GM23248 (cell line): Measurements from ENCODE around the gene RGL4. TPM values are rescaled to one million over a fixed set of nuclear protein-coding genes. Genes with fewer than 3 reads are reported as not detected.

Source experiments
- DNase-seq: peaks from one replicate; pipeline ENCODE4 v3.0.0-alpha.2; 2015
- H2AFZ ChIP-seq: fragments of 200-600 bp; sonication (generic); 2 replicates; pipeline ENCODE4 v1.6.1; 2016; ENCODE audit warnings: antibody characterized with exemption
- H3F3A ChIP-seq: fragments of 200-600 bp; sonication (generic); 2 replicates; pipeline ENCODE4 v1.6.1; 2016; ENCODE audit warnings: mild to moderate bottlenecking, antibody characterized with exemption, mixed run types; ENCODE audit not compliant: insufficient read depth
- H3K27ac ChIP-seq: fragments of 200-600 bp; sonication (generic); 2 replicates; pipeline ENCODE4 v1.5.1; 2016; ENCODE audit warnings: mild to moderate bottlenecking
- H3K27me3 ChIP-seq: fragments of 200-600 bp; sonication (generic); replicated peaks from 2 replicates; pipeline ENCODE4 v1.6.1; 2016; ENCODE audit warnings: mild to moderate bottlenecking; ENCODE audit not compliant: insufficient read depth
- H3K36me3 ChIP-seq: fragments of 200-600 bp; sonication (generic); 2 replicates; pipeline ENCODE4 v1.6.1; 2016; ENCODE audit warnings: low read depth, mild to moderate bottlenecking
- H3K4me1 ChIP-seq: fragments of 200-600 bp; sonication (generic); 2 replicates; pipeline ENCODE4 v1.6.1; 2016; ENCODE audit warnings: mild to moderate bottlenecking; ENCODE audit not compliant: insufficient read depth
- H3K4me2 ChIP-seq: fragments of 200-600 bp; sonication (generic); one replicate; pipeline ENCODE4 v1.6.1; 2016; ENCODE audit warnings: mild to moderate bottlenecking; ENCODE audit not compliant: unreplicated experiment
- H3K4me3 ChIP-seq: fragments of 200-600 bp; sonication (generic); 2 replicates; pipeline ENCODE4 v1.5.1; 2016; ENCODE audit warnings: mild to moderate bottlenecking
- H3K79me2 ChIP-seq: fragments of 200-600 bp; sonication (generic); 2 replicates; pipeline ENCODE4 v1.6.1; 2016; ENCODE audit warnings: mild to moderate bottlenecking; ENCODE audit not compliant: insufficient read depth
- H3K9ac ChIP-seq: fragments of 200-600 bp; sonication (generic); 2 replicates; pipeline ENCODE4 v1.6.1; 2016; ENCODE audit warnings: mild to moderate bottlenecking
- H3K9me2 ChIP-seq: fragments of 200-600 bp; sonication (generic); 2 replicates; pipeline ENCODE4 v1.6.1; 2016; ENCODE audit warnings: mixed run types, mild to moderate bottlenecking, moderate library complexity; ENCODE audit not compliant: insufficient read depth
- H3K9me3 ChIP-seq: fragments of 200-600 bp; sonication (generic); one replicate; pipeline ENCODE4 v1.6.1; 2017; ENCODE audit warnings: low read depth
- H4K20me1 ChIP-seq: fragments of 200-600 bp; sonication (generic); 2 replicates; pipeline ENCODE4 v1.6.0; 2016; ENCODE audit not compliant: insufficient read depth
- EZH2 ChIP-seq: fragments of 200-600 bp; sonication (generic); IDR thresholded peaks from 2 replicates; pipeline ENCODE4 v1.6.1; 2018; ENCODE audit warnings: antibody characterized with exemption, mild to moderate bottlenecking; ENCODE audit not compliant: insufficient read depth, poor library complexity, severe bottlenecking
- EZH2phosphoT487 ChIP-seq: fragments of 200-600 bp; sonication (generic); IDR thresholded peaks from 2 replicates; pipeline ENCODE4 v1.6.1; 2018; ENCODE audit warnings: antibody characterized with exemption, moderate library complexity, mild to moderate bottlenecking, low read depth; ENCODE audit not compliant: insufficient read depth
- WGBS, 2 experiments: methylation state at CpG; one replicate each; pipeline ENCODE4 v1.1.6; 2015 to 2017; ENCODE audit warnings: low lambda C conversion rate in 2 of 2, low coverage in 1 of 2; ENCODE audit errors: missing lambda C conversion rate in 2 of 2; 5-methylcytosine and 5-hydroxymethylcytosine counted together
- in situ Hi-C: fragments of 300-500 bp; cut with MboI; formaldehyde crosslinking; loops from 2 replicates; pipeline ENCODE4 v1.15.0; 2020
- polyA plus RNA-seq: library from polyadenylated mRNA; unstranded; fragments of >200 nt; fragmentation: Nextera tagmentation; extraction: Ambion mirVana; gene quantifications from 2 replicates; pipeline ENCODE4 v1.2.1, GENCODE V29; 2016
- total RNA-seq: library from RNA; depleted of rRNA; stranded (reverse); fragments of >200 nt; shearing (Covaris generic); gene quantifications from 2 replicates; pipeline ENCODE4 v1.2.3, GENCODE V29; 2014

RGL4 gene
- total and polyA plus RNA-seq, 2 experiments from 2014 or later: 0.06 TPM; not detected in 1

DNA sequence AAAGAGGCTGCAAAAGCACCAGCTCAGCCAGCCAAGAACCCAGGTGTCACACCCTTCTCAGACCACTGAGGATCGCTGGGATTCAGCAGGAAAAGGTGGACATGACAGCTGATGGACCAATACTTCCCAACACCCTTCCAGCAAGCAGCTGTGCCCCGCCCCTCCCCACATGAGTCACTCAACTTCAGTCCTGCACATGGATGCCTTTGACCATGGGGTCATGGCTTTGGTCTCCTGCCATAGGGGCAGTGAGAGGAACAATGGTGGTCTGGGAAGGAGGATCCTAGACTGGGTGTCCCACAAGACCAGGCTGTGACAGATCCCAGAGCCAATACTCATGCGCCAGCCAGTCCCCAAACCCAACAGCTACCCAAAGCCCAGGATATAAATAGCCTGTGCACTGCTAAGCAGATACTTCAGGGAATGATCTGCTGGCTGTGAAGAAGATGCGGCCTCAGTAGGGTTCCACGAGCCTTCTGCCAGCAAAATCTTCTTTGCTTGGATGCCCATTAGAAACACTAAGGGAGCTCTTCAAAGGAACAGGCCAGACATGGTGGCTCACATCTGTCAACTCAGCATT, 5.5 kb upstream of the RGL4 start:
- Histone ChIP-seq H3K27ac (no peak overlapping the region), H3K4me2 (no peak overlapping the region), H4K20me1 (no peaks in the 10 kb centered on the region), H3K27me3 (no peaks in the 10 kb centered on the region), H3K4me1 (no peaks in the 10 kb centered on the region), H3K79me2 (no peaks in the 10 kb centered on the region), H3K9me3 (no peaks in the 10 kb centered on the region), H3K9me2 (no peaks in the 10 kb centered on the region), H3K4me3 (no peak overlapping the region), H3K9ac (no peak overlapping the region), H3F3A (no peaks in the 10 kb centered on the region), H2AFZ (no peak overlapping the region), H3K36me3 (no peaks in the 10 kb centered on the region)
- peak; percentile 32 for DNase-seq
- in situ Hi-C loops: no loop called here
- whole genome bisulfite sequencing, 2 experiments: 79 to 84% methylated on average over 4 to 5 of the region's 5 CpGs
- TF ChIP-seq EZH2 (no peak), EZH2phosphoT487 (no peak)

DNA sequence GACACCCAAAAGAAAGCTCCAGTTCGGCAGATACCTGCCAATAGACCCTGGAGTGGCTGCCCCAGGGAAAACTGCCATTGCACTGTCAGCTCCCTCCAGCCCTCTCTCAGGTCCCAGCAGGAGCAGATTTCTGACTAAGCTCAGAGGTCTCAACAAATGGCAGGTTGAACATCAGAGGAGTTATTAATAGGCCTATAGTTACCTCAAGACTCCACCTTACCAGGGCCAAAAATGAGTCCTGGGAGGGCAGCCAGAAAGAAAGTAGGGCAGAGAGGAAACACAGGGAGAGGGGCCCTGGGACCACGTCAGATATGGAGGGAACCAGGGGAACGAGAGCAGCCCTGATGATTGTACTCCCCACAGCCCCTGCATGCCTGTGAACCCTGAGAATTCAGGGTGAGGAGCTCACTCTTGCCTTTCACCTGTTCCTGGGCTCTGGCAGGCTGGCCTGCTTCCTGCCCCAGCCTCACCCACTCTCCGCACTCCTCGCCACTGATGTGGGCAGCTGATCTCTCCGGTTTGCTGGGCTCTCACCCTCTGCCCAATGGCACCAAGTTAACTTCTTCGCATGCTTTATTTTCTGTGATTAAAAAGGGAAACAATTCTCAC, 4.3 kb upstream of the RGL4 start:
- no peaks in the 10 kb centered on the region for H3K4me1 ChIP-seq
- H3K27ac ChIP-seq: no peak overlapping the region
- TF ChIP-seq EZH2phosphoT487 (no peak), EZH2 (no peak)
- no peak overlapping the region for H3K4me2 ChIP-seq
- no peaks in the 10 kb centered on the region for H3K9me3 ChIP-seq
- no peak overlapping the region for H2AFZ ChIP-seq
- no peaks in the 10 kb centered on the region for H3K36me3 ChIP-seq
- no peak overlapping the region for H3K9ac ChIP-seq
- H3K79me2 ChIP-seq: no peaks in the 10 kb centered on the region
- DNase-seq: no peak
- H3K9me2 ChIP-seq: no peaks in the 10 kb centered on the region
- H4K20me1 ChIP-seq: no peaks in the 10 kb centered on the region
- H3F3A ChIP-seq: no peaks in the 10 kb centered on the region
- H3K4me3 ChIP-seq: no peak overlapping the region
- no peaks in the 10 kb centered on the region for H3K27me3 ChIP-seq
- 83 to 85% methylated on average over 7 of the region's 7 CpGs for WGBS, 2 experiments
- in situ Hi-C loops: no loop called here

DNA sequence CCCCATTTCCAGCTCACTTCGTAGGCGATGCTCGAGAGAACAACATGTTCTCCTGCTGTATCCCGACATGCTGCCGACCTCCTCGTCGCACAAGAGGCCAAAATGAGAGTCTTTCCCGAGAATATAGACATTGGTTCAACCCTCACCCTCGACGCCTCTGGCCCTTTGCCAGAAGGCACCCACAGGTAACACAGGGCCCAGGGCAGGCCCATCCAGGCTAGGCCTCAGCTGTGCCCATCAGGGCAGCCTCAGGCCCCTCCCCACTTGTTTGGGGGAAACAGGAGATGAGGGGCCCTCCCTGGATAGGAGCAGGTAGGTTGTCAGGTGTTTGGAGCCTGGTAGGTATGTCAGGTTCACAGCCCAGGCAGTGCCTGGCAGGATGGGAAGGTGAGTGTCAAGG, 2.7 kb upstream of the RGL4 start:
- Histone ChIP-seq H3F3A (no peaks in the 10 kb centered on the region), H3K9ac (no peak overlapping the region), H3K4me1 (no peaks in the 10 kb centered on the region), H3K79me2 (no peaks in the 10 kb centered on the region), H3K27ac (no peak overlapping the region), H3K9me2 (no peaks in the 10 kb centered on the region), H3K27me3 (no peaks in the 10 kb centered on the region), H3K4me3 (no peak overlapping the region), H3K9me3 (no peaks in the 10 kb centered on the region), H2AFZ (no peak overlapping the region), H4K20me1 (no peaks in the 10 kb centered on the region), H3K36me3 (no peaks in the 10 kb centered on the region), H3K4me2 (no peak overlapping the region)
- no peak for DNase-seq
- 92 to 96% methylated on average over 10 of the region's 10 CpGs for WGBS, 2 experiments
- TF ChIP-seq EZH2 (no peak), EZH2phosphoT487 (no peak)
- in situ Hi-C loops: no loop called here

DNA sequence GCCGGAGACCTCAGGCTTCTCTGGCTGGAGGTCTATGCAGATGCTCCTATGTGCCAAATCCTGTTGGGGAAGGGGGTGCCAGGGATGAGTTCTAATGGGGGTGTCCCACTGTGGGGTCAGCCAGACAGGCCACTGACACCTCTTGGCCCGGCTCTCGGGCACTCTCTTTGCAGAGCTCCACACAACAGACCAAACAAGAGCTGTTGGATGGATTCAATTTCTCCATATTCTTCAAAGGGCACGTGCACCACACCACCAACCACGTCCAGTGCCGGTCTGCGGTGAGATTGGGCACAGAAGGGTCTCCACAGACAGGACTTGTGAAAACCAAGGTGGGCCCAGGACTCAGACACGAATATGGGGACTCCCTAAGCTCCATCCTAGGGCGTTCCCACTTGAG, 2.2 kb upstream of the RGL4 start:
- no peaks in the 10 kb centered on the region for H3K36me3 ChIP-seq
- in situ Hi-C loops: no loop called here
- H3K27me3 ChIP-seq: no peaks in the 10 kb centered on the region
- H3K9me3 ChIP-seq: no peaks in the 10 kb centered on the region
- no peak overlapping the region for H3K27ac ChIP-seq
- no peaks in the 10 kb centered on the region for H3K9me2 ChIP-seq
- H3K4me1 ChIP-seq: no peaks in the 10 kb centered on the region
- H4K20me1 ChIP-seq: no peaks in the 10 kb centered on the region
- 74 to 75% methylated on average over 9 of the region's 9 CpGs for WGBS, 2 experiments
- no peak overlapping the region for H3K4me2 ChIP-seq
- TF ChIP-seq EZH2phosphoT487 (no peak), EZH2 (no peak)
- H3F3A ChIP-seq: no peaks in the 10 kb centered on the region
- H3K9ac ChIP-seq: no peak overlapping the region
- no peak overlapping the region for H3K4me3 ChIP-seq
- no peak for DNase-seq
- no peaks in the 10 kb centered on the region for H3K79me2 ChIP-seq
- no peak overlapping the region for H2AFZ ChIP-seq
